Esophagus muscularis mucosa (tissue), 4 donors: ENCODE data around the gene THADA.

Source experiments
- EP300 ChIP-seq: sonication (generic); formaldehyde crosslinking; IDR thresholded peaks from one replicate; pipeline ENCODE4 v1.6.1; 2017; ENCODE audit warnings: antibody characterized with exemption
- POLR2A ChIP-seq: fragments of 450-650 bp; IDR thresholded peaks from one replicate; pipeline ENCODE4 v1.6.1; 2017; ENCODE audit warnings: antibody characterized with exemption, moderate library complexity, mild to moderate bottlenecking, low read depth
- POLR2AphosphoS5 ChIP-seq, 2 donors: sonication (generic); formaldehyde crosslinking; IDR thresholded peaks; one replicate each; pipeline ENCODE4 v1.6.1; 2017; ENCODE audit warnings: antibody characterized with exemption in 2 of 2
- TF ChIP-seq, protein P1 (sequence below), 3 experiments: fragments of 200-600 bp in 2 of 3; fragments of 450-650 bp in 1 of 3; sonication (generic) in 2 of 3; IDR thresholded peaks; one replicate each; pipeline ENCODE4 v1.5.1; 2017 to 2019; ENCODE audit warnings: antibody characterized with exemption in 3 of 3, mild to moderate bottlenecking in 2 of 3, moderate library complexity in 1 of 3

DNA sequence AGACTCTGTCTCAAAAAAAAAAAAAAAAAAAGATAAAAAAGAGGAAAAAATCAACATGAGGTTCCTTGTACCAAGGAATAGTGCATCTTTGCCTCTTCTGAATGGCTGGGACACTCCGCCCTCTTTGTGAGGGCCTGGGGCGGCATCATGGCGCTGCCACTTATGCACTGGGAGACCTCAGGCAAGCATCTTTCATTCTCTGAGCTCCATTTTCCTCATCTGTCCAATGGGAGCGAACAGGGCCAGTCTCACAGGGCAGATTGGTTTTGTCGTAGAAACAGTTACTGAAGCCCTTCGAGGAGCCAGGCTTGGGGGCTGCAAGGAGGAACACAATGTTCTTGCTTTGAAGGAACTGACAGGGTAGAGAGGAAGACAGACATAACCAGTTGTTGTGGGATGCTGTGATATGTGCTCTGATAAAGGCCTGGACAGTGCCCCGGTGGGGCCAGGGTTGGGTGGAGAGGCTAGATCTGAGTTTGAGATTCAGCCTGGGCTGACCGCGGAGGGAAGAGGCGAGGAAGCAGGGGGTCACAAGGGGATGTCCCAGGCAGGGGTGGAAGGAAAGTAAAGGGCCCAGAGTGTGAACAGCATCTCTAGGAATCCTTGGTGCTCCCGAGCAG, 383.5 kb downstream of the THADA start:
- TF ChIP-seq, protein P1, sequence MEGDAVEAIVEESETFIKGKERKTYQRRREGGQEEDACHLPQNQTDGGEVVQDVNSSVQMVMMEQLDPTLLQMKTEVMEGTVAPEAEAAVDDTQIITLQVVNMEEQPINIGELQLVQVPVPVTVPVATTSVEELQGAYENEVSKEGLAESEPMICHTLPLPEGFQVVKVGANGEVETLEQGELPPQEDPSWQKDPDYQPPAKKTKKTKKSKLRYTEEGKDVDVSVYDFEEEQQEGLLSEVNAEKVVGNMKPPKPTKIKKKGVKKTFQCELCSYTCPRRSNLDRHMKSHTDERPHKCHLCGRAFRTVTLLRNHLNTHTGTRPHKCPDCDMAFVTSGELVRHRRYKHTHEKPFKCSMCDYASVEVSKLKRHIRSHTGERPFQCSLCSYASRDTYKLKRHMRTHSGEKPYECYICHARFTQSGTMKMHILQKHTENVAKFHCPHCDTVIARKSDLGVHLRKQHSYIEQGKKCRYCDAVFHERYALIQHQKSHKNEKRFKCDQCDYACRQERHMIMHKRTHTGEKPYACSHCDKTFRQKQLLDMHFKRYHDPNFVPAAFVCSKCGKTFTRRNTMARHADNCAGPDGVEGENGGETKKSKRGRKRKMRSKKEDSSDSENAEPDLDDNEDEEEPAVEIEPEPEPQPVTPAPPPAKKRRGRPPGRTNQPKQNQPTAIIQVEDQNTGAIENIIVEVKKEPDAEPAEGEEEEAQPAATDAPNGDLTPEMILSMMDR (IDR thresholded peaks at IDR 0.05) = no peak
- no peak for TF ChIP-seq POLR2A
- no peak for TF ChIP-seq POLR2AphosphoS5 (IDR thresholded peaks at IDR 0.05)
- TF ChIP-seq EP300 = no peak
